Peyer's patch (tissue), 4 donors: ENCODE results near the gene PINK1. TPM values are rescaled to one million over a fixed set of nuclear protein-coding genes. Genes with fewer than 3 reads are reported as not detected.

ENCODE experiments used
- DNase-seq, 3 donors: peaks; one replicate each; pipeline ENCODE4 v3.0.0-alpha.2; 2017 to 2019
- H3K27ac ChIP-seq, 4 donors: fragments of 200-600 bp; sonication (generic); one replicate each; pipeline ENCODE4 v1.5.1; 2016 to 2019
- H3K27me3 ChIP-seq, 2 donors: fragments of 200-600 bp; sonication (generic); one replicate each; pipeline ENCODE4 v1.5.1; 2019
- H3K36me3 ChIP-seq, 3 donors: fragments of 200-600 bp; sonication (generic); one replicate each; pipeline ENCODE4 v1.5.1; 2016 to 2019
- H3K4me1 ChIP-seq, 4 donors: fragments of 200-600 bp; sonication (generic); one replicate each; pipeline ENCODE4 v1.5.1; 2016 to 2019
- H3K4me3 ChIP-seq, 4 donors: fragments of 200-600 bp; sonication (generic); 1 replicate in 3 of 4; 2 replicates in 1 of 4; pipeline ENCODE4 v1.5.1; 2016 to 2019; ENCODE audit warnings: mild to moderate bottlenecking in 1 of 4
- H3K9me3 ChIP-seq, 4 donors: fragments of 200-600 bp; sonication (generic); one replicate each; pipeline ENCODE4 v1.5.1; 2016 to 2019; ENCODE audit warnings: mild to moderate bottlenecking in 1 of 4
- CTCF ChIP-seq, 6 experiments: fragments of 450-650 bp in 4 of 6; fragments of 200-600 bp in 2 of 6; sonication (generic) in 1 of 6; IDR thresholded peaks; one replicate each; pipeline ENCODE4 v1.5.1; 2017 to 2019; ENCODE audit warnings: antibody characterized with exemption in 6 of 6, mild to moderate bottlenecking in 3 of 6, moderate library complexity in 1 of 6
- POLR2A ChIP-seq, 2 donors: fragments of 450-650 bp; IDR thresholded peaks; one replicate each; pipeline ENCODE4 v1.5.1; 2017; ENCODE audit warnings: antibody characterized with exemption in 2 of 2, mild to moderate bottlenecking in 2 of 2, moderate library complexity in 2 of 2
- total RNA-seq, 4 donors: library from RNA; depleted of rRNA; stranded (reverse); fragments of >200 nt; gene quantifications; one replicate each; pipeline ENCODE4 v1.1.0, GENCODE V29; 2016

Gene PINK1
- total RNA-seq, 4 donors from 2014 or later = 71.8 to 96.1 (median 89.4) TPM

GRCh38 chr1:20621012-20621411 is 12.2 kb upstream of the PINK1 start:
- no peak overlapping the region for H3K27ac ChIP-seq
- H3K4me1 ChIP-seq = no peaks in the 10 kb centered on the region
- no peak overlapping the region for H3K4me3 ChIP-seq
- no peak for TF ChIP-seq POLR2A (IDR thresholded peaks at IDR 0.05)
- peak in 1 of 3 donors; percentile 5 for DNase-seq
- no peaks in the 10 kb centered on the region for H3K27me3 ChIP-seq
- no peaks in the 10 kb centered on the region for H3K9me3 ChIP-seq
- H3K36me3 ChIP-seq = no peaks in the 10 kb centered on the region

- Histone ChIP-seq H3K9me3 (no peaks in the 10 kb centered on the region), H3K27ac (no peak overlapping the region)
- TF ChIP-seq CTCF (IDR thresholded peaks at IDR 0.05) (no peak), POLR2A (IDR thresholded peaks at IDR 0.05) (no peak)
These were observed 8.5 kb upstream of the PINK1 start for GRCh38 chr1:20624709-20625108.

GRCh38 chr1:20625176-20626097 is 7.8 kb upstream of the PINK1 start:
- Histone ChIP-seq H3K4me1 (no peaks in the 10 kb centered on the region), H3K4me3 (no peak overlapping the region), H3K9me3 (no peaks in the 10 kb centered on the region), H3K27ac (no peak overlapping the region), H3K27me3 (no peaks in the 10 kb centered on the region), H3K36me3 (no peaks in the 10 kb centered on the region)
- TF ChIP-seq POLR2A (IDR thresholded peaks at IDR 0.05) (no peak), CTCF (IDR thresholded peaks at IDR 0.05) (no peak)
- DNase-seq = no peak

More at GRCh38 chr1:20624709-20625108, 8.5 kb upstream of the PINK1 start:
- DNase-seq = no peak
- no peak overlapping the region for H3K4me3 ChIP-seq
- no peaks in the 10 kb centered on the region for H3K4me1 ChIP-seq
- H3K36me3 ChIP-seq = no peaks in the 10 kb centered on the region
- no peaks in the 10 kb centered on the region for H3K27me3 ChIP-seq

- Histone ChIP-seq H3K27me3 (no peaks in the 10 kb centered on the region), H3K4me1 (no peaks in the 10 kb centered on the region), H3K4me3 (no peak overlapping the region), H3K9me3 (no peaks in the 10 kb centered on the region), H3K27ac (no peak overlapping the region), H3K36me3 (no peaks in the 10 kb centered on the region)
- no peak for DNase-seq
- no peak for TF ChIP-seq POLR2A (IDR thresholded peaks at IDR 0.05)
- TF ChIP-seq CTCF (IDR thresholded peaks at IDR 0.05) = no peak
These were observed 7.2 kb upstream of the PINK1 start for GRCh38 chr1:20626098-20626427.

GRCh38 chr1:20626524-20626923 is 6.7 kb upstream of the PINK1 start:
- no peak for TF ChIP-seq CTCF (IDR thresholded peaks at IDR 0.05)
- no peak for TF ChIP-seq POLR2A (IDR thresholded peaks at IDR 0.05)
- Histone ChIP-seq H3K27me3 (no peaks in the 10 kb centered on the region), H3K4me3 (no peak overlapping the region), H3K4me1 (no peaks in the 10 kb centered on the region), H3K27ac (no peak overlapping the region), H3K9me3 (no peaks in the 10 kb centered on the region), H3K36me3 (no peaks in the 10 kb centered on the region)
- DNase-seq = no peak

- no peak for TF ChIP-seq POLR2A (IDR thresholded peaks at IDR 0.05)
- TF ChIP-seq CTCF (IDR thresholded peaks at IDR 0.05) = no peak
- H3K4me3 ChIP-seq = no peak overlapping the region
- H3K27me3 ChIP-seq = no peaks in the 10 kb centered on the region
- no peaks in the 10 kb centered on the region for H3K9me3 ChIP-seq
- H3K4me1 ChIP-seq = peaks cover 0 to 11% (median 4%) of the 10 kb centered on the region in 4 donors
- no peak for DNase-seq
- H3K36me3 ChIP-seq = no peaks in the 10 kb centered on the region
- H3K27ac ChIP-seq = no peak overlapping the region
These were observed 2.5 kb upstream of the PINK1 start for GRCh38 chr1:20630729-20631128.
